ENCODE data around the gene TDRD10.

- no peak for TF ChIP-seq CTCF (IDR thresholded peaks at IDR 0.05; ENCODE audit: low read depth, low read length)
- TF ChIP-seq EZH2phosphoT487 (IDR thresholded peaks at IDR 0.05; ENCODE audit: low read depth) = no peak
These were observed 11.7 kb upstream of the TDRD10 start for GRCh38 chr1:154490317-154490716.
